Measurements from ENCODE around the gene ITPR2.

DNA sequence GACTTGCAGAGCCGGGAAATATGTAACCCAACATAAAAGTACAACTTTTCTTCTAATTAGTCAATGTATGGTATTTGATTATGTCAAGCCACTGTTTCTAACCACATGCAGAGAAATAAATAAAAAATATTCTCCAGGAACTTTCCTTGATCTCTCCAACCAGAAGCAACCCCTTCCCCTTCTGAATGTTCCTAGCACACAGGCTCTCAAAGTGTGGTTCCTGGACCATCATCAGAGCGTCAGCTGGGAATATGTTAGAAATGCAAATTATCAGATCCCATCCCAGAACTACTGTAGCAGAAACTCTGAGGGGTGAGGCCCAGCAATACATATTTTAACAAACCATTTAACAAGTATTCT is 21.0 kb upstream of the ITPR2 start:
- TF ChIP-seq EP300 (IDR thresholded peaks at IDR 0.05; ENCODE audit: borderline replicate concordance in 1 of 2, low read depth in 2 of 2, low read length in 2 of 2) (no peak), SRF (IDR thresholded peaks at IDR 0.05; ENCODE audit: low read depth, low read length) (no peak), RFX5 (IDR thresholded peaks at IDR 0.05; ENCODE audit: borderline replicate concordance, low read depth, low read length) (no peak)
